Muscle layer of duodenum (tissue), 2 donors: Measurements from ENCODE around the gene WDR83.

Source experiments
- H3K27ac ChIP-seq: one replicate; pipeline ENCODE4 v1.7.0; 2013; ENCODE audit warnings: mild to moderate bottlenecking, low read length
- H3K27me3 ChIP-seq: one replicate; pipeline ENCODE4 v1.7.0; 2013; ENCODE audit warnings: low read depth, mild to moderate bottlenecking, control low read depth, low read length
- H3K36me3 ChIP-seq, 2 donors: one replicate each; pipeline ENCODE4 v1.7.0; 2013; ENCODE audit warnings: low read length in 2 of 2, control low read depth in 1 of 2, mild to moderate bottlenecking in 1 of 2; ENCODE audit not compliant: insufficient read depth in 2 of 2, control insufficient read depth in 1 of 2
- H3K4me1 ChIP-seq, 2 donors: one replicate each; pipeline ENCODE4 v1.7.0; 2013; ENCODE audit warnings: low read length in 2 of 2, mild to moderate bottlenecking in 2 of 2, control low read depth in 1 of 2, moderate library complexity in 1 of 2; ENCODE audit not compliant: insufficient read depth in 2 of 2, control insufficient read depth in 1 of 2
- H3K4me3 ChIP-seq, 2 donors: one replicate each; pipeline ENCODE4 v1.7.0; 2013; ENCODE audit warnings: low read length in 2 of 2, low read depth in 1 of 2, mild to moderate bottlenecking in 1 of 2
- H3K9me3 ChIP-seq, 2 donors: one replicate each; pipeline ENCODE4 v1.7.0; 2013; ENCODE audit warnings: low read length in 2 of 2, control low read depth in 1 of 2, mild to moderate bottlenecking in 1 of 2; ENCODE audit not compliant: control insufficient read depth in 1 of 2
- donor health status: healthy.

The WDR83 gene

DNA sequence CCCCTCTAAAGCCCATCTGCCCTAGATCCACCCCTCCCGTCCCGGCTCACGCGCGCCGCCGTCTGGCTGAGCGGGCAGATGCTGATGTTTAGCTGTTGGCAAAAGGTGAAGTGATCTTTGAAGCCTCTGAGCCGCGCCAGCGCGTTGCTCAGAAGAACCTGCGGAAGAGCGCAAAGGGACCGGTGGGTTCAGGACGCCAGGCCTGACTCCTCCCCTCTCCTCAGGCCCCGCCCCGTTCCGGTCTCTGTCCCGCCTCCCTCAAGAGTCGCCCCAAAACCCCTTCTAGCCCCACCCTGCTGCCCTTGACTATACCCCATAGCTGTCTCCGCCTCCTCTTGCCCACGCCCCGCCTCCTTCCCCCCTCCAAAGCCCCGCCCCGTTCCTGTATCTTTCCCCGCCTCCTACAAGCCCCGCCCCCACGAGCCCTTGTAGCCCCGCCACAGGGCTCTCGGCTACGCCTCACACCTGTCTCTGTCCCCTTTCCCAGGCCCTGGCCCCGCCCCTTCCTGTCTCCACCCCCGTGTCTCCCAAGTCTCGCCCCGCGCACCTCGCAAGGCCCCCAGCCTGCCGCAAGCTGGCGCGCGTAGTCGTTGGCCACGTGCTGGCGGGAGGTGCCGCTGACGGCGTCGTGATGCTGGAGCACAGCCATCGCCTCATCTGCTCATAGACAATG is 9.6 kb upstream of the WDR83 start:
- Histone ChIP-seq H3K4me1 (no peaks in the 10 kb centered on the region), H3K27ac (no peak overlapping the region), H3K9me3 (no peaks in the 10 kb centered on the region), H3K27me3 (no peaks in the 10 kb centered on the region), H3K4me3 (no peak overlapping the region), H3K36me3 (peaks cover 27 to 65% of the 10 kb centered on the region in 2 donors)

DNA sequence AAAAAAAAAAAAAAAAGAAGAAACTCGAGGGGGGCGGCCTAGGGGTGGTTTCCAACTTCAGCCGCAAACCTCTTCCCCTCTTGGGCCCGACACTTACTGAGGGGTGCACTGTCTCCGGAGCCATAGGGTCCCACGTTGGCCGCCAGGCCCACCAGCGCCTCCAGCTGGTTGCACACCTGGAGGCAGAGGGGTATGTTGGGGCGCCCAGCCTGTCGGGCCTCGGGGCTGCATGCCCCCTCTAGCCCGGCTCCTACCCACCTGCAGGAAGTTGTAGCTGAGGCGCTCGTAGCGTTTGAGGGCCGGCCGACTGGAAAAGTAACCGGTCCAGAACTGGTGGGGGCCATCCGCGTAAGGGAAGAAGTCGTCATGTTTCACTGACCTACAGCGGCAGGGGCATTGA is 8.6 kb upstream of the WDR83 start:
- H3K36me3 ChIP-seq, result peaks cover 27 to 64% of the 10 kb centered on the region in 2 donors
- H3K4me1 ChIP-seq, result no peaks in the 10 kb centered on the region
- H3K9me3 ChIP-seq, result no peaks in the 10 kb centered on the region

DNA sequence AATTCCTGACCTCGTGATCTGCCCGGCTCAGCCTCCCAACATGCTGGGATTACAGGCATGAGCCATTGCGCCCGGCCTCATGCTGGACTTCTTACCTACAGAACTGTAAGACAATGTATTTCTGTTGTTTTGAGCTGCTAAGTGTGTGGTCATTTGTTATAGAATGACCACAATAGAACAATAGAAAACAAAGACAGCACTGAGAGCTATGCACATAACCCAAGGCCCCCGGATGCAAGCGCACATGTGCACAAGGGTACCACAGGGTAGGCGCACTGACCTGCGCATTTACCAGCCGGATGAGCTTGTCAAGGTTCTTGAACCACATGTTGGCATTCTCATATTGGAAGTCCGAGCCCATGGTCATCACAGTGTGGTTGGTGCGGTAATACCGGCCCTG is 5.6 kb upstream of the WDR83 start:
- Histone ChIP-seq H3K27me3 (no peaks in the 10 kb centered on the region), H3K36me3 (peaks cover 25 to 68% of the 10 kb centered on the region in 2 donors), H3K4me3 (no peak overlapping the region), H3K27ac (no peak overlapping the region), H3K4me1 (peaks cover 0 to 7% of the 10 kb centered on the region in 2 donors), H3K9me3 (no peaks in the 10 kb centered on the region)

More for the DNA sequence above, 8.6 kb upstream of the WDR83 start:
- Histone ChIP-seq H3K4me3 (no peak overlapping the region), H3K27me3 (no peaks in the 10 kb centered on the region), H3K27ac (no peak overlapping the region)

DNA sequence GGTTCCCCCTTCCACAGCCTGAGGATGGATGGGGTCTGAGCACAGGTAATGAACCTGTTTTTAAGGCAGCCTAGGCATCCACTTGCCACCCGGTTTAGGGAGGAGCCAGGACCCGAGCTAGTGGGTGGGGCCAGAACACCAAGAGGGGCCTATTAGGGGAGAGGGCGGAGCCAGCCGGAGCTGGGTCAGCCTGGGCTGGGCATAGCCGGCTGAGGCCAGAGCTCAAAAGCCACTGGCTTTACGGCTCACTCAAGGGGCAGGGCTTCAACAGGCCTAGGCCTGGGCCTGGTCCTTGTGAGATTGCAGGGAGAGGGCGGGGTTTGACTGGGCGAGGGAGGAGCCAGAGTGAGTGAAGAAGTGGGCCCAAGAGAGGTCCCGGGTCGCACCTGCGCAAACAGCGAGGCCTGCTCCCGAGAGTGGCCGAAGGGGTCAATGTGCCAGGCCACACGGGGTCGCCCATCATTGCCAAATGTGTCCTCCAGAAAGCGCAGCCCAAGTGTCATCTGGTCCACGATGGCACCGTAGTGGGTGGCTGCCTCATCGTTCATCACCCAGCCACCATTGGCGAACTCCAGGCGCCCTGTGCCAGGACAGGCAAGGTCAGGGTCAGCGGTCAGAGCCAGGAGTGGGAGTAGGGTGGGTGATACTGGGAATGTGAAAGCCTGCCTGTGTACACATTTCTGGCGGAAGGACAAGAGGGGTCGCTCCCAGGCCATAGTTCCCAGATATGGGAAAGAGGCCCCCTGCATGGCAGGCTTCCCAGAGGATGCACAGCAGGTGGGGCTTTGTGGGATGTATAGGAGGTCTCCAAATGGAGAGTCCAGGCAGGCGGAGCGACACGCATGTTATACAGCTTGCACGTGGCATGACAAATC is 2.0 kb upstream of the WDR83 start:
- Histone ChIP-seq H3K4me1 (peaks cover 11 to 32% of the 10 kb centered on the region in 2 donors), H3K27ac (no peak overlapping the region), H3K4me3 (peak overlapping the region in 1 of 2 donors; percentile 94), H3K9me3 (no peaks in the 10 kb centered on the region), H3K36me3 (peaks cover 18 to 42% of the 10 kb centered on the region in 2 donors), H3K27me3 (no peaks in the 10 kb centered on the region)

DNA sequence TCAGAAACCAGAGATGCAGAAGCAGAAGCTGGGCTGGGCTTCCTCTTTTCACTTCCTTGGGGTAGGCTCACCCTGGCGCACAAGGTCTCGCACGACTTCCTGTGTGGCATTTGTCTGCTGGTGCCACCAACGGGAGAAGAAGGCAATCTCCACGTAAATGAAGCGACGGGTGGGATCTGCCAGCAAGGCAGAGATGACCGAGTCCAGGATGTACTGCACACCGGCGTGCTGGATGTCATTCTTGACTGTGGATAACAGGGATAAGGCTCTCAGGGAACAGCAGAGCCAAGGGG is 1.4 kb upstream of the WDR83 start:
- Histone ChIP-seq H3K4me1 (peaks cover 14 to 37% of the 10 kb centered on the region in 2 donors), H3K9me3 (no peaks in the 10 kb centered on the region), H3K27ac (peak overlapping the region; percentile 56), H3K36me3 (peaks cover 15 to 38% of the 10 kb centered on the region in 2 donors), H3K27me3 (no peaks in the 10 kb centered on the region), H3K4me3 (peak overlapping the region; percentile 94 to 97)

DNA sequence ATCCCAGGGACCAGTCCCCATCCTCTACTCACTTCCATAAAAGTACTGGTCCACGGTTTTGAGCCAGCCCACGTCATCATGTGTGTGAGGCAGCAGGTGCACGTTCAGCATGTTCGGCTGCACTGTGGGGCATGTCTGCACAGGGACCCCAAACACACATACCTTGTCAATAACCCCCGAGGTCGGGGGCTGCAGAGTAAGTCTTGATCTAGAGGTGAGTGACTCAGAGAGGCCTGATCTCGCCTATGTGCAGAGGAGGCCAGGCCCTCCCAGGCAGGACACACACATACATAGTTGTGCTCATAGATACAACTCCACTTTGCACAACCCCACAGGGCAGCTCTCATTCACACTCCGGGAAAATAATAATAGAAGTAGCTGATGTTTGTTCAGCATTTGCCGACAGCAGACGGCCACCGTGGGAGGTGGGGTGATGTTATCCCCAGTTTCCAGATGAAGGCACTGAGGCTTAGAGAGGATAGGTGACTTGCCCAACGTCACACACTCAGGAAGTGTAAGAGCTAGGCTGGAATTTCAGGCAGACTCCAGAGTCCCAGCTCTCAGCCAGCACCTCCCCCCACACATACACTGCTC is 839 bp upstream of the WDR83 start:
- Histone ChIP-seq H3K4me1 (peaks cover 19 to 43% of the 10 kb centered on the region in 2 donors), H3K27ac (peak overlapping the region; percentile 63), H3K9me3 (no peaks in the 10 kb centered on the region), H3K27me3 (no peaks in the 10 kb centered on the region), H3K36me3 (peaks cover 15 to 33% of the 10 kb centered on the region in 2 donors), H3K4me3 (peak overlapping the region; percentile 94 to 97)

DNA sequence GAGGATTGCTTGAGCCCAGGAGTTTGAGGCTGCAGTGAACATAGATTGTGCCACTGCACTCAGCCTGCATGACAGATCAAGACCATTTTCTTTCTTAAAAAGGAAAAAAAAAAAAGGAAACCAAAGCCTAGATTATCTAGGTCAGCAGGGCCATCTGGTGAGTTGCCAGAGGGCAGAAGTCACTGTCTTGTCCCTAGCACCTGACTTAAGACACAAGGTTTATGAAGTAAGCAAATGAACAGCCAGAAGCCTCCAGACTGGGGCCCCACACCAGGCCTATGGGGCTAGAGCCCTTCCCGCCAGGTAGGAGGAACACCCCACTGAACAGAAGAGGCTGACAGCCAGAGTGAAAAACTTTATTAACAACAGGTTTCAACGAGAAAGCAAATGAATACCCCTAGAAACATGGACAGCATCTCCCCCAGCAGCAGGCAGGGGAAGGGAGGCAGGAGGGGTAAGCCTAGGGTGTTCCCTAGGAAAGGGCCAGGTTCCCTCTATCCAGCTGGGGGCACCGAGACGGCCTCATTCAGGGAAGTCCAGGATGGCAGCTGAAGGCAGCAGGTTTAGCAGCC is 1.2 kb downstream of the WDR83 start:
- peaks cover 19 to 46% of the 10 kb centered on the region in 2 donors for H3K4me1 ChIP-seq
- peaks cover 10 to 27% of the 10 kb centered on the region in 2 donors for H3K36me3 ChIP-seq
- peak overlapping the region; percentile 97 to 100 for H3K4me3 ChIP-seq
- no peaks in the 10 kb centered on the region for H3K27me3 ChIP-seq
- no peaks in the 10 kb centered on the region for H3K9me3 ChIP-seq
- no peak overlapping the region for H3K27ac ChIP-seq

DNA sequence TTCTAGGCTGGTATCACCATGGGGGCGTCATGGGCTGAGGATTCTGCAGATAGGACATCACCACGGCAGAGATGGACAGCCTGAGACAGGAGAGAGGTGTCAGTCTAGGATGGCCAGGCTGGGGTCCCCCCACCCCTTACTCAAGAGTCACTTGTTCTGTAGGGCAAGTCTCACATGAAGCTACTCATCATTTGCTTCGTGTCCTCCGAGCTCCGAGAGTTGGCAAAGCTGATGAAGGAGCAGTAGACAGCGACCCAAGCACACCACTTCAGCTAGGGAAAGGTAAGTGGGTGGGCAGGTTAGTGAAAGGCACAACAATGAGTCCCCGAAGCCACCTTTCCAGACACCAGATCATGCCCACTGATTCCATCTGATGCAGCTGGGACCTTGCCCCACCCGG is 1.7 kb downstream of the WDR83 start:
- Histone ChIP-seq H3K4me3 (peak overlapping the region; percentile 97 to 100), H3K27ac (peak overlapping the region; percentile 100), H3K9me3 (no peaks in the 10 kb centered on the region), H3K36me3 (peaks cover 6 to 27% of the 10 kb centered on the region in 2 donors), H3K4me1 (peaks cover 19 to 46% of the 10 kb centered on the region in 2 donors), H3K27me3 (no peaks in the 10 kb centered on the region)

DNA sequence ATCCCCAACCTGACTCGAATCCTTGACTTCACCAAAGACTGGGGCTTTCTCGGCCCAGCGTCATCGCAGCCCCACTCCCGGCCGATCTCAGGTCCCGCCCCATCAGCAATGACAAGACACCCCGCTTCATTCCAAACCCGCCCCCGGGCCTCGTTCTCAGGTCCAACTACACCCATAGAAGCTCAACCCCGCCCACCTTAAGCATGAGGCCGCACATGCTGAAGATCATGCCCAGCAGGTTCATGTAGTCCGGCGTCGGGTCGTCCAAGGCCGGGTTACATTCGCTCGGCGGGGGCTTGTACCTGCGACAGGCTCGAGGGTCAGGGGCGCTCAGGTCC is 2.3 kb downstream of the WDR83 start:
- peak overlapping the region; percentile 97 to 100 for H3K4me3 ChIP-seq
- peaks cover 19 to 46% of the 10 kb centered on the region in 2 donors for H3K4me1 ChIP-seq
- no peaks in the 10 kb centered on the region for H3K27me3 ChIP-seq
- H3K9me3 ChIP-seq, result no peaks in the 10 kb centered on the region
- peaks cover 4 to 25% of the 10 kb centered on the region in 2 donors for H3K36me3 ChIP-seq
- peak overlapping the region; percentile 100 for H3K27ac ChIP-seq

DNA sequence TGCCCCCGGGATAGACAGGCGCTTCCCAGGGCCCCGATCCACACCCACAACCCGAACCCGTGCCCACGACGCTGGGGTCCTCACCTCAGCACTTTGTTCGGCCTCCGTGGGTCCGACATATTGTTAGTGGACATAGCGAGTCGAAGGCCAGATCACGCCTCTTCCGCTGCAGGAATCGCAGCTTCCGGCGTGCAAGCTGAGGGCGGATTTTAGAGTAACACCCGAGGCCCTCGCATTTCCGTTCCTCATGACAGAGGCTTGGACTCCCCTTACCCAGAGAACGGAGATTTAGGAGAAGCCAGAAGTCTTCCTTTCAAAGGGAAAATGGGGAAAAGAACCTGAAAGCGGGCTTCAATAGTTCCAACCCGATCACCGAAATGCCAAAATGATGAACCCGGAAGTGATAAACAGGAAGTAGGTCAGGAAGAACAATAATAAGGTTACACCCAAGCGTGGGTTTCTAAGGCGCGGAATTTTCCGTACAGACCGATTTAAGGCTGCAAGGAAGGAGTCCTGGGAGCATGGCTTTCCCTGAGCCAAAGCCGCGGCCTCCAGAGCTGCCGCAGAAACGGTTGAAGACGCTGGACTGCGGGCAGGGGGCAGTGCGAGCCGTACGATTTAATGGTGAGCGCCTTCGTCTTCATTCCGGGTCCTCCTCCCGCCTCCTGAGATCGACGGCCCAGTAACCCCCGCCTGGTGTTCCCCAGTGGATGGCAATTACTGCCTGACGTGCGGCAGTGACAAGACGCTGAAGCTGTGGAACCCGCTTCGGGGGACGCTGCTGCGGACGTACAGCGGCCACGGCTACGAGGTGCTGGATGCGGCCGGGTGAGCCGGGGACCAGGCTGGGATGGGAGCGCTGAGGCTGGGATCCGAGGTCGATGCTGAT is 2.9 kb downstream of the WDR83 start:
- H3K27ac ChIP-seq, result peak overlapping the region; percentile 100
- H3K9me3 ChIP-seq, result no peaks in the 10 kb centered on the region
- peak overlapping the region; percentile 97 to 100 for H3K4me3 ChIP-seq
- H3K27me3 ChIP-seq, result no peaks in the 10 kb centered on the region
- H3K4me1 ChIP-seq, result peaks cover 19 to 46% of the 10 kb centered on the region in 2 donors
- peaks cover 10 to 28% of the 10 kb centered on the region in 2 donors for H3K36me3 ChIP-seq
